Fibroblast of villous mesenchyme (primary cell): ENCODE measurements around the gene NPAS2. TPM values are rescaled to one million over a fixed set of nuclear protein-coding genes. Genes with fewer than 3 reads are reported as not detected.

ENCODE experiments used
- DNase-seq: peaks from one replicate; pipeline ENCODE4 v3.0.0-alpha.2; 2010; ENCODE audit warnings: low read depth
- H3K4me3 ChIP-seq: 2 replicates; pipeline ENCODE4 v1.5.1; 2011; ENCODE audit warnings: low read depth, mild to moderate bottlenecking, low read length
- total RNA-seq: library from RNA; depleted of rRNA; stranded (reverse); fragments of >200 nt; gene quantifications from 2 replicates; pipeline ENCODE4 v1.2.3, GENCODE V29; 2012
- TF ChIP-seq, protein P1 (sequence below): IDR thresholded peaks from 2 replicates; pipeline ENCODE4 v1.5.1; 2012; ENCODE audit warnings: low read depth, mild to moderate bottlenecking, low read length; ENCODE audit not compliant: insufficient read depth

The NPAS2 gene
- total RNA-seq, 1 donor, result 17.3 TPM

DNA sequence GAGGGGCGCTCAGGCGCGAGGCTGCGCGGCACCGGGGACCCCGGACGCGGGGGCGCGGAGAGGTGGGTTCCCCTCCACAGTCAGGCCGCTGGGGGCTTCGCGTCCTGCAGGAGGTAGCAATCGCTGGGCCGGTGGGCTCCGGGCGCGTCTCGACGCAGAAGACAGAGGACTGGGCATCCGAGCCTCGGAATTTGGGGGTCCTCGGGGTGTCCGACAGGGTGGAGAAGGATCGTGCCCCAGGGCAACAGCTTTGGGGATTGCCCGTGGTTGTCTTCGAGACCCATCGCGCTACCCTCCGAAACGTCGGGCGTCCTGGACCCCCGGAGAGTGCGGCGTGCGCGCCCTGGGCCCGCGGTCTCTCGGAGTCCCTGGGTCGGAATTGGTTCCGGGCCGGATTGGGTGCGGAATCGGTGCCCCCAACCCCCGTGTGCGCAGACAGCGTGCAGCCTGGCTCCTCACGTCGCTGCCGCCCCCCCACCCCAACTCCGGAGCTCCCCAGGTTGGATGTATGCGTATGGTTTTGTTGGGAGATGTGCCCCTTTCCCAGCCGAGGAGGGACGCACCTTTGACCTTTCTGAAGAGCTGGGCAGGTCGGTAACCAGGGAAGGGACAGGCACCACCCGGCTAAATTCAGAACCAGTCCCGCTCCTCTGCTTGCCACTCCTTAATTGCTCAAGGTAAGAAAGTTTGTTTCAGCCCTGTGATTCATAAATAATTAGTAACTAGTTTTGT, 750 bp downstream of the NPAS2 start:
- peak overlapping the region; percentile 67 for H3K4me3 ChIP-seq
- no peak for DNase-seq
- TF ChIP-seq, protein P1, sequence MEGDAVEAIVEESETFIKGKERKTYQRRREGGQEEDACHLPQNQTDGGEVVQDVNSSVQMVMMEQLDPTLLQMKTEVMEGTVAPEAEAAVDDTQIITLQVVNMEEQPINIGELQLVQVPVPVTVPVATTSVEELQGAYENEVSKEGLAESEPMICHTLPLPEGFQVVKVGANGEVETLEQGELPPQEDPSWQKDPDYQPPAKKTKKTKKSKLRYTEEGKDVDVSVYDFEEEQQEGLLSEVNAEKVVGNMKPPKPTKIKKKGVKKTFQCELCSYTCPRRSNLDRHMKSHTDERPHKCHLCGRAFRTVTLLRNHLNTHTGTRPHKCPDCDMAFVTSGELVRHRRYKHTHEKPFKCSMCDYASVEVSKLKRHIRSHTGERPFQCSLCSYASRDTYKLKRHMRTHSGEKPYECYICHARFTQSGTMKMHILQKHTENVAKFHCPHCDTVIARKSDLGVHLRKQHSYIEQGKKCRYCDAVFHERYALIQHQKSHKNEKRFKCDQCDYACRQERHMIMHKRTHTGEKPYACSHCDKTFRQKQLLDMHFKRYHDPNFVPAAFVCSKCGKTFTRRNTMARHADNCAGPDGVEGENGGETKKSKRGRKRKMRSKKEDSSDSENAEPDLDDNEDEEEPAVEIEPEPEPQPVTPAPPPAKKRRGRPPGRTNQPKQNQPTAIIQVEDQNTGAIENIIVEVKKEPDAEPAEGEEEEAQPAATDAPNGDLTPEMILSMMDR, result no peak

DNA sequence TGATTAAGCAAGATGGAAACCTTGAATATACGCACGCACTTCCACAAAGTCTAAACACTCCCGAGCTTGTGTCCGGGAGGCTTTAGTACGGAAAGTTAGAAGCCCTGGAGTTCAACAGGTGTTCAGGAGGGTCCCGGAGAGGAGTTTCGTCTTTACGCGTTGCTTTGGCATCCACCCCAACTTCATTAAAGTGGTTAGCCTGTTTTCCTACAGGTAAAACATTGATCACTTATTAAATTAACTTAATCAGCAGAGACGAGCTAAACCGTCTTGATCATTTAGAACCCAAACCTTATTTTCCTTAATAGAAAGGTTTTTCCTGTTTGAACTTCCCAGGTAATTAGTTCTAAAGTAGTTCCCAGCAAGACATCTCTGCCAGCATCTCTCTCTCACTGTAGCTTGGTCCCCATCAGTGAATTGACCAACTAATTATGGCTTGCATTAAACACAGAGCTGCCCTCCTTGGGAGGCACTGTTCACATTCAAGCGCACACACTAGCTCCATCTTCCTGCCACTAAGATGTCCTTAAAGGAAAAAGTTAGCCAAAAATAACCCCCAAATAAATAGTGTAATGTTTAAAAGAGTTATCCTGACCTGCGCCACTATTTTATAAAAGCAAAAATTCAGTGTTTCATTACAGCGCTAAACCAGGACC, 1.4 kb downstream of the NPAS2 start:
- no peak for DNase-seq
- peak overlapping the region; percentile 67 for H3K4me3 ChIP-seq
- TF ChIP-seq, protein P1, result no peak

DNA sequence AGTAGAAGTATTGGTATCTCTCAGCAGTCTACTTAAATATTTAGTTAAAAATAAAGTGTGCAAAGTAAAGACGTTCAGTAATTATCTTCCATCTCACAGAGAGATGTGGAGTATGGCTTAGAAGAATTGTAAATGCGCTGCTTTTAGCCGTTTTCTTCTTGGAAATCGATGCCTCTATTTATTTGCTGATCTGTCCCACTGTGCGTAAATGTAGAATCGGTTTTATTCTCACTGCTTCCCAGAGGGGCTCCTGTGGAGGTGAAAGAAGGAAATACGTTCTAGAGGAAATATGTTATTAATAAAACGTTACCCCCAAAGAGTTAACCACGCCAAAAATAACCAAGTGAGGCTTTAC, 1.9 kb downstream of the NPAS2 start:
- TF ChIP-seq, protein P1, result no peak
- no peak for DNase-seq
- no peak overlapping the region for H3K4me3 ChIP-seq

DNA sequence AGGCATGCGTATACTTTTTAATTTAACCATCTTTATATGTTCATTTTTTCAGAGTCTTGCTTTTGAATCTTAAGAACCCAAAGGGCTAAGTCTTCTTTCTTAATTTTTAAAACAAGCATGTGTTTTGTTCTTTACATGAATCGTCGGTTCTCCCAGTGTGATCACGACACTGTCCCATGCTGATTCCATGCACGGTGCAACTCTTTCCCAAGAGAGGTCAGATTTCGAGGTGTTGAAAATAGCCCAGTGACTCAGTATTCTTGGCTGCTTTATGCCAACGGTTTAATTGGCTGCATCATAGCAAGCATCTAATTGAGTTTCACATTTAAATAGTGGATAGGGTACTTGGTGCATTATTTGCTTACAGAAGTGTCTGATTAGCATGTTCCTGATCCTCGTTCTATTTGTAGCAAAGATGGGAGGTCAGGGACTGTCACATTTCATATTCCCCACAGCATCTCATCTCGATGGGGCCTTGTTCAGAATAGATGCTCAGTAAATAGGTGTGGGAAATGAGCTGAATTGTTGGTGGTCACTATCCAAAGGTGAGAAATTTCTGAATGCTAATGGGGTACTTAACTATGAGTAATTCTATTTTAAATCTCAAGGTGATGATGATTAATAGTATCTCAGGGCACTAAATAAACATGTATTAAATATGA, 2.8 kb downstream of the NPAS2 start:
- H3K4me3 ChIP-seq, result no peak overlapping the region
- peak; percentile 81 for DNase-seq
- TF ChIP-seq, protein P1, result no peak

DNA sequence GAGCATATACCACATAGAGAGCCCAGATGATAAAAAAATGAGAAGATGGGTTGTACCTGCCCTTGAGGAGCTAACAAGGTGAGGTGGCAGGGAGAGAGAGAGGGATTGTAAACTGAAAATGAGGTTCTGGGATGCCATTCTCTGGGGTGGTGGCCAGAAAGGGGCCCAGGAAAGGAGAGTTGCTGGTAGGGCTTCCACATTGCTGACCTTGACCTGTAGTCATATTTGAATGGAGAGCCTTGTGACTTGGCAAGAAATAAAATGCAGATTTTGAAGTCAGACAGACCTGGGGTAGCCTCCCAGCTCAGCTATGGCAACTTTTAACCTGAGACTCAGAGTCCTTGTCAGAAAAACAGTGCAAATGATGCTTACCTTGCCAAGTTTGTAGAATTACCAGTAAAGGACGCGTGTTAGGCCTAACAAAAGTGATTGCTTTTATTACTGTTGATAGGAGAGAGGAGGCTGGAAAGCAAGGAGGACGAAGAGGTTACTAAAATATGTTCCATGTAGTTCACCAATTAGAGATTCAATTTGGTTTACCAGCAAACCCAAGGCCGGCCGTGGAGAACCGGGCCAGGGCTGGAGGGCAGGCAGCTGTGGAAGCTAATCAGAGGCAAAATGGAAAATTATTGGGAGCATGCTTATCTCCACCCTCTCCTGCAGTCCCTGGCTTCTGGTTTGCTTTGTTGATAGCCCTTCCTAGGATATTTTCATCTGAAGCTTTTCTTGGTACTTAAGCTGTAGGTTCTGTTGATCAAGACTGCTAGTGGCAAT, 3.9 kb downstream of the NPAS2 start:
- no peak overlapping the region for H3K4me3 ChIP-seq
- TF ChIP-seq, protein P1, result no peak
- no peak for DNase-seq

DNA sequence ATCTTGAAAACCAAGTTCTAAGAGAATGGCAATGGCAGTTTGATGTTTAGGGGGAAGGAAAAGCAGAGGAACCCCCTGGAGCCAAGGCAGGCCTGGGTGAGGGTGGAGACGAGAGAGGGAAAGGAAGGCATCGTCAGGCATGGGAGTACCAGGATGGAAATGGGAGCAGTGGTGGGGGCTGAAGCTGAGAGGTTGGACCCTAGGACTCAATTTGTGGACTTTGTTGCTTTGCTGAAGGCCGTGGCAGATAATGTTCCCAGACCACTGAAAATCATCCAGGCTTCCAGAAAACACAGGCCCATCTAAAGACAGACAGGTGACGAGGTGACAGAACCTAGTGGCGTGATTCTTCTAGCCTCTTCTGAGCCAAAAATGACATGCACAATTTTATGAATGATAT, 4.9 kb downstream of the NPAS2 start:
- TF ChIP-seq, protein P1, result no peak
- H3K4me3 ChIP-seq, result no peak overlapping the region
- no peak for DNase-seq
